ENCODE measurements around the gene MATN3. TPM values are rescaled to one million over a fixed set of nuclear protein-coding genes. Genes with fewer than 3 reads are reported as not detected.

MATN3 gene
- total and polyA plus RNA-seq, 2 donors (not counting 3 experiments of a cell fraction or from before 2014, with no cell fraction given) = 1.8 to 3.4 TPM

GRCh38 chr2:20008703-20009102, 3.8 kb downstream of the MATN3 start:
- Histone ChIP-seq H3K4me1 (ENCODE audit: control insufficient read depth, extremely low read depth, insufficient read depth, low read length) (peaks cover 13% of the 10 kb centered on the region), H3K27ac (ENCODE audit: insufficient read depth, low read depth, low read length) (no peak overlapping the region), H3K36me3 (ENCODE audit: control insufficient read depth in 2 of 2, extremely low read depth in 1 of 2, insufficient read depth in 2 of 2, low read length in 2 of 2) (no peaks in the 10 kb centered on the region), H3K9me1 (replicated peaks; ENCODE audit: control insufficient read depth, extremely low read depth, insufficient read depth, low read length) (no peaks in the 10 kb centered on the region), H3K9me3 (replicated peaks; ENCODE audit: control insufficient read depth, insufficient read depth, low read length) (no peaks in the 10 kb centered on the region), H2AFZ (ENCODE audit: low read depth, low read length) (no peak overlapping the region), H4K20me1 (replicated peaks; ENCODE audit: control insufficient read depth, extremely low read depth, insufficient read depth, low read length) (no peaks in the 10 kb centered on the region), H3K4me2 (ENCODE audit: insufficient read depth, low read length) (no peak overlapping the region), H3K79me2 (ENCODE audit: control insufficient read depth, insufficient read depth, low read length) (no peaks in the 10 kb centered on the region), H3K27me3 (ENCODE audit: control insufficient read depth in 2 of 2, insufficient read depth in 2 of 2, low read length in 2 of 2) (peaks cover 0 to 3% of the 10 kb centered on the region in 2 experiments), H3K9ac (replicated peaks; ENCODE audit: extremely low read depth, insufficient read depth, low read length) (no peak overlapping the region), H3K4me3 (replicated peaks in 1 of 3; ENCODE audit: insufficient read depth in 1 of 3, low read depth in 1 of 3, low read length in 3 of 3) (no peak overlapping the region)
- POLR2A ChIA-PET = no interaction called here
- DNase-seq (ENCODE audit: low read depth, low spot score) (no peak), FAIRE-seq (no peak)
- dilution Hi-C loops (cut with MboI; ENCODE audit: extremely low pct_ligation_motif_present, low sequenced_read_pairs) (no loop called here), intact Hi-C loops (cut with micrococcal nuclease) (no loop called here)
- CTCF ChIA-PET = interaction anchor here (1.2 kb wide), 1 partner anchor 48 kb away, joined by 4 read pairs; no protein-coding TSS in a partner anchor
- TF ChIP-seq MYC (IDR thresholded peaks at IDR 0.05; ENCODE audit: low read depth, low read length) (no peak), POLR2A (IDR thresholded peaks at IDR 0.05; ENCODE audit: low read depth, low read length) (no peak), GATA2 (IDR thresholded peaks at IDR 0.05; ENCODE audit: insufficient read depth, insufficient read length, low read depth, low read length) (no peak), EZH2 (IDR thresholded peaks at IDR 0.05; ENCODE audit: borderline replicate concordance, low read depth, low read length, severe bottlenecking) (no peak), MAX (IDR thresholded peaks at IDR 0.05; ENCODE audit: insufficient read depth, insufficient read length) (no peak), FOS (IDR thresholded peaks at IDR 0.05; ENCODE audit: borderline replicate concordance, insufficient read depth, low read length) (no peak), POLR2AphosphoS5 (IDR thresholded peaks at IDR 0.05; ENCODE audit: insufficient read depth, low read depth, low read length) (no peak), JUN (IDR thresholded peaks at IDR 0.05; ENCODE audit: borderline replicate concordance, insufficient read depth, insufficient read length, low read depth) (no peak)
- TF ChIP-seq, protein P1, sequence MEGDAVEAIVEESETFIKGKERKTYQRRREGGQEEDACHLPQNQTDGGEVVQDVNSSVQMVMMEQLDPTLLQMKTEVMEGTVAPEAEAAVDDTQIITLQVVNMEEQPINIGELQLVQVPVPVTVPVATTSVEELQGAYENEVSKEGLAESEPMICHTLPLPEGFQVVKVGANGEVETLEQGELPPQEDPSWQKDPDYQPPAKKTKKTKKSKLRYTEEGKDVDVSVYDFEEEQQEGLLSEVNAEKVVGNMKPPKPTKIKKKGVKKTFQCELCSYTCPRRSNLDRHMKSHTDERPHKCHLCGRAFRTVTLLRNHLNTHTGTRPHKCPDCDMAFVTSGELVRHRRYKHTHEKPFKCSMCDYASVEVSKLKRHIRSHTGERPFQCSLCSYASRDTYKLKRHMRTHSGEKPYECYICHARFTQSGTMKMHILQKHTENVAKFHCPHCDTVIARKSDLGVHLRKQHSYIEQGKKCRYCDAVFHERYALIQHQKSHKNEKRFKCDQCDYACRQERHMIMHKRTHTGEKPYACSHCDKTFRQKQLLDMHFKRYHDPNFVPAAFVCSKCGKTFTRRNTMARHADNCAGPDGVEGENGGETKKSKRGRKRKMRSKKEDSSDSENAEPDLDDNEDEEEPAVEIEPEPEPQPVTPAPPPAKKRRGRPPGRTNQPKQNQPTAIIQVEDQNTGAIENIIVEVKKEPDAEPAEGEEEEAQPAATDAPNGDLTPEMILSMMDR (IDR thresholded peaks at IDR 0.05; ENCODE audit: extremely low read depth in 1 of 2, insufficient read depth in 1 of 2, low read depth in 1 of 2, low read length in 2 of 2) = no peak
- no TSS peak for BruUV-seq (replicated peaks)

All from endothelial cell of umbilical vein (primary cell).